GM19193 (cell line): ENCODE measurements around the gene PAM.

Experiments
- POLR2A ChIP-seq: IDR thresholded peaks from 4 replicates; pipeline ENCODE4 v1.6.1; 2011; ENCODE audit not compliant: insufficient read depth, insufficient read length; ENCODE audit errors: extremely low read depth

Gene PAM

GRCh38 chr5:102905056-102905455, 150.0 kb downstream of the PAM start:
- no peak for TF ChIP-seq POLR2A

GRCh38 chr5:102910240-102911226, 155.4 kb downstream of the PAM start:
- no peak for TF ChIP-seq POLR2A

- no peak for TF ChIP-seq POLR2A
Observed at GRCh38 chr5:102911973-102912372, 156.9 kb downstream of the PAM start.

- no peak for TF ChIP-seq POLR2A
Observed at GRCh38 chr5:102916109-102916508, 161.0 kb downstream of the PAM start.

GRCh38 chr5:102918986-102919610, 164.0 kb downstream of the PAM start:
- no peak for TF ChIP-seq POLR2A

GRCh38 chr5:102920762-102921161, 165.7 kb downstream of the PAM start:
- no peak for TF ChIP-seq POLR2A

- no peak for TF ChIP-seq POLR2A
Observed at GRCh38 chr5:102921341-102922044, 166.4 kb downstream of the PAM start.

GRCh38 chr5:102922111-102922720, 167.1 kb downstream of the PAM start:
- no peak for TF ChIP-seq POLR2A

- no peak for TF ChIP-seq POLR2A
Observed at GRCh38 chr5:102922799-102923477, 167.8 kb downstream of the PAM start.

- TF ChIP-seq POLR2A, result no peak
Observed at GRCh38 chr5:102924963-102925362, 169.9 kb downstream of the PAM start.

- no peak for TF ChIP-seq POLR2A
Observed at GRCh38 chr5:102927007-102927406, 171.9 kb downstream of the PAM start.

- no peak for TF ChIP-seq POLR2A
Observed at GRCh38 chr5:102930244-102930643, 175.1 kb downstream of the PAM start.

- TF ChIP-seq POLR2A, result no peak
Observed at GRCh38 chr5:102931085-102931725, 176.1 kb downstream of the PAM start.

- TF ChIP-seq POLR2A, result no peak
Observed at GRCh38 chr5:102932781-102933180, 177.7 kb downstream of the PAM start.
